Epithelial cell of proximal tubule (primary cell): ENCODE results near the gene NIN. TPM values are rescaled to one million over a fixed set of nuclear protein-coding genes. Genes with fewer than 3 reads are reported as not detected.
"Not testable (repeated sequence)": the region's sequence is repeated elsewhere in the genome, so short reads cannot be mapped to it uniquely, and the experiment has no call there.

Experiments
- DNase-seq: peaks from one replicate; pipeline ENCODE4 v3.0.0-alpha.2; 2011; ENCODE audit warnings: low read depth
- H3K4me3 ChIP-seq: 2 replicates; pipeline ENCODE4 v1.5.1; 2011; ENCODE audit warnings: low read depth, mild to moderate bottlenecking, low read length
- CTCF ChIP-seq: conservative IDR thresholded peaks from 2 replicates; pipeline ENCODE4 v1.5.1; 2012; ENCODE audit warnings: low read depth, mild to moderate bottlenecking, low read length
- total RNA-seq: library from RNA; depleted of rRNA; stranded (reverse); fragments of >200 nt; gene quantifications from 2 replicates; pipeline ENCODE4 v1.2.3, GENCODE V29; 2015

The NIN gene
- total RNA-seq, 1 donor from 2014 or later = 26.9 TPM

- DNase-seq = no peak
- H3K4me3 ChIP-seq = no peak overlapping the region
- TF ChIP-seq CTCF = no peak
These were observed 5.7 kb downstream of the NIN start for GRCh38 chr14:50825307-50825706.

- no peak for TF ChIP-seq CTCF
- DNase-seq = no peak
- no peak overlapping the region for H3K4me3 ChIP-seq
These were observed 7.0 kb downstream of the NIN start for GRCh38 chr14:50823762-50824636.

- no peak for TF ChIP-seq CTCF
- H3K4me3 ChIP-seq = no peak overlapping the region
- no peak for DNase-seq
These were observed 7.8 kb downstream of the NIN start for GRCh38 chr14:50823051-50823761.

GRCh38 chr14:50822501-50823042, 8.4 kb downstream of the NIN start:
- H3K4me3 ChIP-seq = no peak overlapping the region
- DNase-seq = no peak
- TF ChIP-seq CTCF = no peak

- H3K4me3 ChIP-seq = no peak overlapping the region
- DNase-seq = no peak
- no peak for TF ChIP-seq CTCF
These were observed 9.2 kb downstream of the NIN start for GRCh38 chr14:50821510-50822464.

GRCh38 chr14:50820786-50821509, 10.0 kb downstream of the NIN start:
- no peak for DNase-seq
- TF ChIP-seq CTCF = no peak
- no peak overlapping the region for H3K4me3 ChIP-seq

- not testable (repeated sequence) for H3K4me3 ChIP-seq, DNase-seq
These were observed 11.7 kb downstream of the NIN start for GRCh38 chr14:50819303-50819702.
